Right atrium auricular region (tissue), 2 donors: Measurements from ENCODE around the gene EDA2R. TPM values are rescaled to one million over a fixed set of nuclear protein-coding genes. Genes with fewer than 3 reads are reported as not detected.

Experiments
- DNase-seq: peaks from one replicate; pipeline ENCODE4 v3.0.0-alpha.2; 2019; ENCODE audit warnings: low spot score
- H3K27ac ChIP-seq, 2 donors: fragments of 200-600 bp; sonication (generic); 1 replicate in 1 of 2; 2 replicates in 1 of 2; pipeline ENCODE4 v1.5.1; 2016 to 2019
- H3K27me3 ChIP-seq, 2 donors: fragments of 200-600 bp; sonication (generic); one replicate each; pipeline versions ENCODE4 v1.5.1 to v1.6.0; 2017 to 2019
- H3K36me3 ChIP-seq: fragments of 200-600 bp; sonication (generic); one replicate; pipeline ENCODE4 v1.5.1; 2016
- H3K4me1 ChIP-seq, 2 donors: fragments of 200-600 bp; sonication (generic); one replicate each; pipeline versions ENCODE4 v1.5.1 to v1.6.0; 2017 to 2019
- H3K4me3 ChIP-seq, 2 donors: fragments of 200-600 bp; sonication (generic); 1 replicate in 1 of 2; 2 replicates in 1 of 2; pipeline ENCODE4 v1.5.1; 2017 to 2019; ENCODE audit warnings: mild to moderate bottlenecking in 1 of 2, moderate library complexity in 1 of 2
- H3K9me3 ChIP-seq, 2 donors: fragments of 200-600 bp; sonication (generic); one replicate each; pipeline ENCODE4 v1.5.1; 2019
- total RNA-seq, 2 donors: library from RNA; depleted of rRNA; stranded (reverse); fragments of >200 nt; gene quantifications; one replicate each; pipeline ENCODE4 v1.1.0, GENCODE V29; 2016
- TF ChIP-seq, protein P1 (sequence below), 2 donors: fragments of 200-600 bp; sonication (generic); IDR thresholded peaks; one replicate each; pipeline ENCODE4 v1.5.1; 2019; ENCODE audit warnings: antibody characterized with exemption in 2 of 2

The EDA2R gene
- total RNA-seq, 2 donors from 2014 or later = 0.83 to 1.3 TPM

DNA sequence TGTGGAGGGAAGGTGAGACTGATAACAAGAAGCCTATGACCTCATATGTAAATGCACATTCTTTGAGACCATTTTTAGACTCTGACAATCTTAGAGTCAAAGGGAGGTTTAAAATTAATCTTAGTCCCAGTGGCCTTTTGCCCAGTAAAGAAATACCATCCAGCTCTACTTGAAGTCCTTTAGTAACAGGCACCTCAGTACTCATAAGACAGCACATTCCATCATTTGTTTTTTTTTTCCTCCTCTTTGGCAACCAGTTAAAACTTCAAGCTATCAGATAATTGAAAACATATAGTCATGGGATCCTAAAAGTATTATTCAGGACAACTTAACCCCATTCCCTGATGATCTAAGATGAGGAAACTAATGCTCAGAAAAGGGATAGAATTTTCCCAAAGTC, 4.6 kb downstream of the EDA2R start:
- no peak overlapping the region for H3K4me3 ChIP-seq
- DNase-seq = no peak
- H3K27ac ChIP-seq = no peak overlapping the region
- TF ChIP-seq, protein P1, sequence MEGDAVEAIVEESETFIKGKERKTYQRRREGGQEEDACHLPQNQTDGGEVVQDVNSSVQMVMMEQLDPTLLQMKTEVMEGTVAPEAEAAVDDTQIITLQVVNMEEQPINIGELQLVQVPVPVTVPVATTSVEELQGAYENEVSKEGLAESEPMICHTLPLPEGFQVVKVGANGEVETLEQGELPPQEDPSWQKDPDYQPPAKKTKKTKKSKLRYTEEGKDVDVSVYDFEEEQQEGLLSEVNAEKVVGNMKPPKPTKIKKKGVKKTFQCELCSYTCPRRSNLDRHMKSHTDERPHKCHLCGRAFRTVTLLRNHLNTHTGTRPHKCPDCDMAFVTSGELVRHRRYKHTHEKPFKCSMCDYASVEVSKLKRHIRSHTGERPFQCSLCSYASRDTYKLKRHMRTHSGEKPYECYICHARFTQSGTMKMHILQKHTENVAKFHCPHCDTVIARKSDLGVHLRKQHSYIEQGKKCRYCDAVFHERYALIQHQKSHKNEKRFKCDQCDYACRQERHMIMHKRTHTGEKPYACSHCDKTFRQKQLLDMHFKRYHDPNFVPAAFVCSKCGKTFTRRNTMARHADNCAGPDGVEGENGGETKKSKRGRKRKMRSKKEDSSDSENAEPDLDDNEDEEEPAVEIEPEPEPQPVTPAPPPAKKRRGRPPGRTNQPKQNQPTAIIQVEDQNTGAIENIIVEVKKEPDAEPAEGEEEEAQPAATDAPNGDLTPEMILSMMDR (IDR thresholded peaks at IDR 0.05) = no peak
- H3K4me1 ChIP-seq = no peaks in the 10 kb centered on the region
- no peaks in the 10 kb centered on the region for H3K36me3 ChIP-seq
- no peaks in the 10 kb centered on the region for H3K9me3 ChIP-seq
- no peaks in the 10 kb centered on the region for H3K27me3 ChIP-seq

DNA sequence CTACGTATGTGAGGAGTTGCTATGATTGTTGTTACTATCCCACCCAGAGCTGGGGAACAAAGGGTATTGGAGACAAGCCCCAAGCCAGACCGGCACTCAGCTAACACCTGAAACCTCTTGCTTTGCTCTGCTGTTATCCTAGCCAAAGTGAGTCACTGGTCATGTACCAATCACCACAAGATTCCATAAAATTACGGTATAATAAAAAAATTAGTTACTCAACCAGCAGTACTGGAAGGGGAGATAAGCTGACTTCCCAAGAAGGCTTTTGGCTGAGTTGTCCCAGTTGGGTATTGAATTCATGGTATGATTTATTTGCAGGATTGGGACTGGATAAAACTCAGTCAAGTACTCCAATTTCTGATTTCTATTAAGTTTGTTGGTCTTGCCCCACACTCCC, 5.3 kb downstream of the EDA2R start:
- Histone ChIP-seq H3K36me3 (no peaks in the 10 kb centered on the region), H3K4me3 (no peak overlapping the region), H3K4me1 (no peaks in the 10 kb centered on the region), H3K27me3 (no peaks in the 10 kb centered on the region), H3K27ac (no peak overlapping the region), H3K9me3 (no peaks in the 10 kb centered on the region)
- TF ChIP-seq, protein P1 (IDR thresholded peaks at IDR 0.05) = no peak
- DNase-seq = no peak

DNA sequence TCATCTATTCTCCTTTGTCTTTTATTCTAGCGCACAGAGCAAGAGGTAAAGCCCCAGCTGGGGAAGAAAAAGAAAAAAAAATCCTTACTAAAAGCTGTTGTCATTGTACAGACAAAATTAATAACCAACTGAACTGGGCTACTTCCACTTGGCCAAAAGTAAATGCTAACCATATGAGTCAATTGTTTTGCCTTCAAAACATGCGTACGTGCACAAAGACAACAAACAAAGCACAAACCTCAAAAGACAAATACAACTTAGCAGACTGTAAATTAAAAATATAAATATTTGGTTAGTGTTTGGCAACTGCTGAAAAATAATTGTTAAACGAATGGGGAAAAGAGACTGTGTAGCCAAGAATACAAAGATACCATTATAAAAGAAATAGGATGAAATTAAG, 5.9 kb downstream of the EDA2R start:
- TF ChIP-seq, protein P1 (IDR thresholded peaks at IDR 0.05) = no peak
- H3K27me3 ChIP-seq = no peaks in the 10 kb centered on the region
- H3K36me3 ChIP-seq = no peaks in the 10 kb centered on the region
- H3K9me3 ChIP-seq = no peaks in the 10 kb centered on the region
- H3K27ac ChIP-seq = no peak overlapping the region
- no peak overlapping the region for H3K4me3 ChIP-seq
- no peak for DNase-seq
- H3K4me1 ChIP-seq = no peaks in the 10 kb centered on the region

DNA sequence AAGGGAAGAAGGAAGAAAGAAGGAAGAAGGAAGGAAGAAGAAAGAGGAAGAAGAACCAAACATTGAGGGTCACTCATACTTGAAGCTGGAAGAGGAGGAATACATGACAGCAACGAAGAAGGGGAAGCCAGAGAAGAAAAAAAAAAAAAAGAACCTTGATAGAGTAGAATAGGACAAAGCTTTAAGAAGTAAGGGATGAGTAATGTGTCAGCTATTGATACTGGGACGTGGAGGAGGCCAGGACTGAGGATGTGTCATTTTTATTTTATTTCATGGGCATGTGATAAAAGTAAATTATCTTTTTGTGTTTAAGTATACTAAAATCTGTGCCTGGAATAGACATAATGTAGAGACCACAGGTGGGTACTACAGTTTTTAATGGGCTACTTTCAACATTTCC, 6.4 kb downstream of the EDA2R start:
- no peak for DNase-seq
- Histone ChIP-seq H3K27me3 (no peaks in the 10 kb centered on the region), H3K4me3 (no peak overlapping the region), H3K9me3 (no peaks in the 10 kb centered on the region), H3K27ac (no peak overlapping the region), H3K36me3 (no peaks in the 10 kb centered on the region), H3K4me1 (no peaks in the 10 kb centered on the region)
- TF ChIP-seq, protein P1 (IDR thresholded peaks at IDR 0.05) = no peak

DNA sequence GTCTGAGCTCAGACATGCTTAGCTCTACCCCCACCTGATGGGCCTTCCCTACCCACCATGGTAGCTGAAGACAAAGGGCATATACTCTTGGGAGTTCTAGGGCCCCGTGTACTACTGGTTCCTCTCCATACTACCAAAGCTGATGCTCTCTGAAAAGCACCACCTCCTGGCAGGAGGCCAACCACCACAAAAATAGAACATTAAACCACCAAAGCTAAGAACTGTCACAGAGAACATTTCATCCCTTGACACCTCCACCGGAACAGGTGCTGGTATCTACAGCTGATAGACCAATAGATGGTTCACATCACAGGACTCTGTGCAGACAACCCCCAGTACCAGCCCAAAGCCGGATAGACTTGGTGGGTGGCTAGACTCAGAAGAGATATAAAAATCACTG, 13.4 kb downstream of the EDA2R start:
- no peaks in the 10 kb centered on the region for H3K36me3 ChIP-seq
- no peak overlapping the region for H3K4me3 ChIP-seq
- no peaks in the 10 kb centered on the region for H3K9me3 ChIP-seq
- TF ChIP-seq, protein P1 (IDR thresholded peaks at IDR 0.05) = no peak
- no peak for DNase-seq
- no peaks in the 10 kb centered on the region for H3K4me1 ChIP-seq
- H3K27me3 ChIP-seq = no peaks in the 10 kb centered on the region
- H3K27ac ChIP-seq = no peak overlapping the region

DNA sequence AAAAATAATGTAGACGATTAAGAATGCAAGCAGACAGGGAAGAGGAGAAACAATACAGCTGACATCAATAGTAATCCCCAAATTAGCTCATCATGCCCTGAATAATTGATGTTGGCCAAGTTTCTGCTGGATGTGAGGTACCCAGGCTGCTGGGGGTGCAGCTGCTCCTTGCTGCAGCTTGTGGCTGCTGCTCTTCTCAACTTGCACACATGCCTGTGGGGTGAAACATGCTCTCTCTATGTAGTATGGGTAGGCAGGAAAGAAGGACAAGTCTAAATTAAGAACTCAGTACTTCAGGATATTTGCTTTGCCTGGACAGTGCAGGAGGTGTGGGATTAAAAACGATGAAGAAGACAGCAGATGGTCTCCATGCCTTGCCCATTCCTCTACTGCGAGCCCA, 16.7 kb downstream of the EDA2R start:
- H3K4me1 ChIP-seq = no peaks in the 10 kb centered on the region
- no peaks in the 10 kb centered on the region for H3K9me3 ChIP-seq
- H3K4me3 ChIP-seq = no peak overlapping the region
- DNase-seq = no peak
- H3K27me3 ChIP-seq = no peaks in the 10 kb centered on the region
- H3K36me3 ChIP-seq = no peaks in the 10 kb centered on the region
- TF ChIP-seq, protein P1 (IDR thresholded peaks at IDR 0.05) = no peak
- H3K27ac ChIP-seq = no peak overlapping the region
